Suprapubic skin (tissue), 3 donors: Measurements from ENCODE around the gene CBLB.

Source experiments
- CTCF ChIP-seq, 2 donors: fragments of 200-600 bp in 1 of 2; fragments of 450-650 bp in 1 of 2; sonication (generic) in 1 of 2; IDR thresholded peaks; one replicate each; pipeline ENCODE4 v1.5.1; 2016 to 2019; ENCODE audit warnings: antibody characterized with exemption in 2 of 2, mild to moderate bottlenecking in 1 of 2, moderate library complexity in 1 of 2
- POLR2A ChIP-seq, 2 donors: fragments of 450-650 bp; IDR thresholded peaks; one replicate each; pipeline ENCODE4 v1.6.1; 2017; ENCODE audit warnings: antibody characterized with exemption in 2 of 2, mild to moderate bottlenecking in 2 of 2, moderate library complexity in 2 of 2

GRCh38 chr3:105786241-105786640 lies 82.6 kb downstream of the CBLB start:
- TF ChIP-seq CTCF (IDR thresholded peaks at IDR 0.05) (no peak), POLR2A (IDR thresholded peaks at IDR 0.05) (no peak)
